Erythroblast (primary cell): ENCODE measurements around the gene KCNF1.

Experiments used
- GATA1 ChIP-seq: IDR thresholded peaks from 2 replicates; pipeline ENCODE4 v1.6.1; 2011; ENCODE audit warnings: low read depth, mild to moderate bottlenecking, control low read depth, low read length, moderate library complexity
- POLR2A ChIP-seq: IDR thresholded peaks from 2 replicates; pipeline ENCODE4 v1.6.1; 2011; ENCODE audit warnings: mild to moderate bottlenecking, low read length

GRCh38 chr2:10951558-10952414 lies 40.1 kb downstream of the KCNF1 start:
- TF ChIP-seq POLR2A (no peak), GATA1 (no peak)
